Fibroblast of peridontal ligament (primary cell): Measurements from ENCODE around the gene TREML1.
"Not testable (repeated sequence)": the region's sequence is repeated elsewhere in the genome, so short reads cannot be mapped to it uniquely, and the experiment has no call there.

Experiments used
- DNase-seq: peaks from one replicate; pipeline ENCODE4 v3.0.0-alpha.2; 2010; ENCODE audit errors: extremely low read depth

The TREML1 gene

GRCh38 chr6:41147917-41148316, 6.2 kb downstream of the TREML1 start:
- DNase-seq = no peak

- no peak for DNase-seq
Measured at GRCh38 chr6:41136911-41137310, 17.2 kb downstream of the TREML1 start.

DNA sequence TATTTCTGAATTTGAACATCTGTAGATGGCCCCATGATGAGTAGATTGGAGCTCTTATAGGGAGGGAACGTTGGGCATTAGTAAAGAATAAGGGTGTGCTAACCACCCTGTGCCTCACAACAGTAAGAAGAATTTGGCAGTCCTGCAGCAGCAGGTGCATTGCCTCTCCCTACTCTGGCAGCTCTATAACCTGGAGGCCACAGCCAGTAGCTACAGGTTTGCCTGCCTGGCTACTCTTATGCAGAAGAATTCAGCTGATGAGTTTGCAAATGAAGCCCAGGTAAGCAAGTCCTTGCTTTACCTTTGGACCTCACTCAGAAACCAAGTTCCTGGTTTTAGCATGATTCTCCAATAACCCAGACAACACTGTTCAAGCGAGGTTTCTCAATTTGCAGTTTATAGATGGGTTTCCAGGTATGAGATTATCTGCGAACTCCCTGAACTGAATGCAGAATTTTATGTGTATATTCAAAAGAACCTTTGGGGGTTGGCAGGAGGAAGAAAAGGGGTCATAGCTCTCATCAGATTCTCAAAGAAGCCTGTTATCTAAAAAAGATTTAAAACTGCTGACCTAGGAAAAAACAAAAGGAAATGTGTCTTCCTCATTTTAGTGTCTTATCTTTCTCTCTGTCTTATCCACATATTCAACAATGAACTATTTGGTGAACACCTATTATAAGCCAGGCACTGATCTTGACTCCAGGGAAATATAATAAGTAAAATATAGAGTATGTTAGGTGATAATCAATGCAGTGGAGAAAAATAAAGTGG, 18.9 kb downstream of the TREML1 start:
- no peak for DNase-seq

DNA sequence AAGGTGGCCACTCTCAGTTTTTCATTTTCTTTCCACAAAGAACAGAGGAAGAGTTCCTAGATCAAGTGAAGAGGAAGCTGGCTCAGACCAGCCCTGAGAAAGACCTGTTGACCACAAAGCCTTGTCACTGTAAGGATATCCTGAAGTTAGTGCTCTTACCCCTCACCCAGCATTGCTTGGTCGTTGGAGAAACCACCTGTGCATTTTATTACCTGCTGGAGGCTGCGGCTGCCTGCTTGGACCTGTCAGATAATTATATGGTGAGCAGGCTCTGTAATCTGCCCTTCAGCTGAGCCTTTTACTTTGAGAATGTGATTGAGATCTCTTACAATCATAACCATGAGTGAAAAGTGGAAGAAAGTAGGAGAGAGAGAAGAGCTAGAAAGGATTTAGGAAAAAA, 21.9 kb downstream of the TREML1 start:
- DNase-seq = no peak

GRCh38 chr6:41125282-41125681, 28.9 kb downstream of the TREML1 start:
- DNase-seq = no peak

- no peak for DNase-seq
Measured at GRCh38 chr6:41122918-41123317, 31.2 kb downstream of the TREML1 start.

DNA sequence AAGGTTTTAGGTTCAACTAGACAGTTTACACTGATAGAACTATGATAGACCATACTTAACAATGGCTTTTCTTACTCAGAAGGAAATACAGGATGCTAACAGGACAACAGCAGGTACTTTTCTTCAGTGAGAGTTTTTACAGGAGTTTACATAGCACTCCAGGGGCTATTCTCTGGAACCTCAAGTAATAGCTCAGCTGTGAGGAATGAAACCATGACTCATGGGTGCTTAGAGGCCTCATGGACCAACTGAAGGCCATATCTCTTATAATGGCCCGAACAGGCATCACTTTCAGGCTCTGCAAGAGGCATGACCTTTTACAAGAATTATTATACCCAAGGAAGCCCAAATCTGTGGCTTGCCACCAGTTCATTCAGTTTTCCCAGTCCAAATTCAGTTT, 31.8 kb downstream of the TREML1 start:
- DNase-seq = peak; percentile 12

DNA sequence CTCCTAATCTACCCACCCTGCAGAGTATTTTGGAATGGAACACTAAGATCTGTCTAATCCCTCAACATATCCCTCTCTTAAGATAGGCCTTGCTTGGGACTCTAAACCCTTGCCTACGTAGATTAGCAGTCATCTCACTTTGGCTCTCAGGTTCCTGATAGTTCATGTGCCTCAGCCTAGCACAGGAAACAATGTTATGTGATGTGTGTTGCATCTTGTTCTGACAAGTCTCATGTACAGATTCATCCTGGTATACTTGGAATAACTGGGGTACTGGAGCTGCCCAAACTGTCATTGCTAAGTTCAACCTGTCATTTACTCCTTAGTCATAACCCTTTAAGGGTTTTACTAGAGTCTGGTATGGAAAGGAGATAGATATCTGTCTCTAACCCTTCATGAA, 34.1 kb downstream of the TREML1 start:
- no peak for DNase-seq

- no peak for DNase-seq
Measured at GRCh38 chr6:41119508-41119907, 34.6 kb downstream of the TREML1 start.

- DNase-seq = not testable (repeated sequence)
Measured at GRCh38 chr6:41115027-41115426, 39.1 kb downstream of the TREML1 start.

DNA sequence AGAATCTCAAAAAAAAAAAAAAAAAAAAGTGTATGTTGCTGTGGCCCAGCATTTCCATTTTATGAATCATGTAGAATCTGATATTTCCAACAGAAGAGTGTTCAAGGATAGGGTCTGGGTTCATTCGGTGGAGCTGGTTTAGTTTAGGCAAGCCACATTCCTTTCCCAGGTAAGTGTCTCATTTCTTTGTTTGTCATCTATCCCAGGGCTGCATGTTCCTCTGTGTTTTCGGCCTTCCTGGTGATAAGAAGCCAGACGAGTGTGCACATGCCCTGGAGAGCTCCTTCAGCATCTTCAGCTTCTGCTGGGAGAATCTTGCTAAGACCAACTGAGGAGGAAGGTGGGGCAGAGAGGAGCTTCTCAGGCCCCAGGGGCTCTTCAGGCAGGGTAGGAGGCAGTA, 43.1 kb downstream of the TREML1 start:
- no peak for DNase-seq

- no peak for DNase-seq
Measured at GRCh38 chr6:41103847-41104246, 50.3 kb downstream of the TREML1 start.

DNA sequence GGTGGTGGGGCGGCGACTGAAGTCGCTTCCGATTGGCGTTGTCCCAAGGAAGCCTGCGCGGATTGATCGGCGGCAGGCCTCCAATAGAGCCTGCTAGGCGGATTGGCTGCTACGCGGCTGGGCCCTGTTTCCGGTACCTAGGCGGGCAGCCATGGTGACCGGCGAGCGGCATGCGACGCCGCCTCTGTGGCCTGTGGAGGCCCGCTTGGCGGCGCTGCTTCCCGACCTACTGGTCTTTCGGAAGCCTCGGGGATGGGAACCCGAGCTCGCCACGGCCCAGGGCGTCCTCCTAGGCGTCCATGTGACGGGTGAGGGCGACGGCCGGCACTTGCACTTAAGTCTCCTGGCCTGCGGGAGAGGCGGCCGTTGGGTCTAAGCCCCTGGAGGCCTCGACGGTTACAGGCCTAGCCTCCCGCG, 53.3 kb downstream of the TREML1 start:
- no peak for DNase-seq
